Cardiac septum (tissue), 1 donor: ENCODE results near the gene TTYH2. TPM values are rescaled to one million over a fixed set of nuclear protein-coding genes. Genes with fewer than 3 reads are reported as not detected.

ENCODE experiments used
- DNase-seq: peaks from one replicate; pipeline ENCODE4 v3.0.0-alpha.2; 2020; ENCODE audit warnings: low spot score
- intact Hi-C: fragments of 100-400 bp; cut with DNase I; formaldehyde crosslinking; loops from one replicate; pipeline ENCODE4 v1.14.0; 2022
- total RNA-seq: library from RNA; stranded (reverse); fragmentation: NEBNext Ultra II Directional; extraction: Animal tissue kit (Norgen Biotek cat#: 25700); gene quantifications from one replicate; pipeline ENCODE4 v1.2.1, GENCODE V29; 2021
- donor health status: DM: no; HTN: no; CAD: no.

Gene TTYH2
- total RNA-seq, 1 donor from 2014 or later, result 17.9 TPM

GRCh38 chr17:74211912-74212208 lies 1.5 kb upstream of the TTYH2 start:
- intact Hi-C loops, result loop anchor here (2.0 to 5.0 kb wide), 2 partner anchors 85 to 150 kb away; partner anchors contain the start of gene BTBD17
- DNase-seq, result no peak

DNA sequence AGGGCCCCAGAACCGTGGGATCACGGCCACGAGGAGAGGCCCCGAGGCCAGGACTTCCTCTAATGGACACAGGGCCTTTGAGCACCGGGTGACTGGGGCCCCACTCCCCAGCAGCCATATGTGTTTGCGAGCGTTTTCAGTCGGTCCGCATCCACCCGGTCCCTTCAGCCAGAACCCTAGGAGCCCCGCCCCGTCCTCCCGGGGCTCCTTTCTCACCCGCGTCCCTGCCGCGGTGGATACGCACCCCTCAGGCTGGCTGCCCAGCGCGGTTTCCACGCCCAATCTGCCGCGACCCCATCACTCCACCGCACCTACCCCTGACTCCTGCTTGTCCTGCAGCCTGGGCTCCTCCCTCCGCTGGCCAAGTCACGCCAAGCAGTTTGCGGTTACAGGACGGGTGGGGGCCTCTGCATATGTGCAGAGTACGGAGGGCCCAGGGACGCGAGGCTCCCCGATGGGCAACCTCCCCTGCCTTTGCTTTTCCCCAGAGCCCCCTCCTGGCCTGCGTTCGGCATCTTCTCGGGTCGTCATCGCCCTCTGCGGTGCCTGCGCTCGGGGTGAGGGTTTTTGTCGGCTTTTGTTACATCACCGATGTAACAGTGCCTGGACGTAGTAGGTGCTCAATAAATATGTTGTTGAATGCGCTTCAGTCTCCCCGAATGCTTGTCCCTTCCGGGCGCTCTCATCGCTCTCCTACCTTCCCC lies 1.0 kb upstream of the TTYH2 start:
- intact Hi-C loops, result loop anchor here (5.0 kb wide), 1 partner anchor 150 kb away; the partner anchor contains the start of gene BTBD17
- DNase-seq, result no peak

DNA sequence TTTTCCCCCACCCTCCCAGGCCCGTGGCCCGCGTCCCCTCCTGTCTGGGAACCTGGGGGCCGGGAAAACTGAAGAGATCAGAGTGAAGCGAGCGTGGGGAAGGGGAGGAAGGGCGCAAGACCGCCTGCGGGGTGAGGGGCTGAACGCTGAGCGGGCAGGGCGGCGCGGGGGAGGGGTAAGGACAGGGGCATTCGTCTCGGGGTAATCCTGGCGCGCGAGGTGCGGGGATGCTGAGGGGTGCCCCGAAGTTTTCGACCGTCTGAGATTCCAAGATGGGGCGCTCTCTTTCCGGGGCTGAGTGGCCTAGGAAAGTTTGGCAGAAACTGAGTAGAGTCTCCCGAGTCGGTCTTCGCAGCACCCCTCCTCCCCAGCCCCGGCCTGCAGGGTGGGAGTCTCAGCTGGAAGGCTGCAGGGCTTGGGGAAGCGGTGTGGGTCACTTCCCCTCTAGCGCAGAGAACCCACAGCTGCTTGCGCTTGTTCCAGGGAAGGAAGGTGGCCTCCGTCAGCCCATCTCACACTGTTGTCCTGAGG lies 555 bp downstream of the TTYH2 start:
- DNase-seq, result no peak
- intact Hi-C loops, result loop anchor here (2.0 to 5.0 kb wide), 2 partner anchors 29 to 148 kb away; partner anchors contain the start of gene BTBD17

- no peak for DNase-seq
- intact Hi-C loops, result loop anchor here (2.0 to 5.0 kb wide), 2 partner anchors 28 to 148 kb away; partner anchors contain the start of gene BTBD17
These were observed 1.3 kb downstream of the TTYH2 start for GRCh38 chr17:74214484-74215341.

- DNase-seq, result no peak
- intact Hi-C loops, result loop anchor here (2.0 kb wide), 1 partner anchor 27 kb away; no protein-coding TSS in a partner anchor
These were observed 2.0 kb downstream of the TTYH2 start for GRCh38 chr17:74215342-74215727.

DNA sequence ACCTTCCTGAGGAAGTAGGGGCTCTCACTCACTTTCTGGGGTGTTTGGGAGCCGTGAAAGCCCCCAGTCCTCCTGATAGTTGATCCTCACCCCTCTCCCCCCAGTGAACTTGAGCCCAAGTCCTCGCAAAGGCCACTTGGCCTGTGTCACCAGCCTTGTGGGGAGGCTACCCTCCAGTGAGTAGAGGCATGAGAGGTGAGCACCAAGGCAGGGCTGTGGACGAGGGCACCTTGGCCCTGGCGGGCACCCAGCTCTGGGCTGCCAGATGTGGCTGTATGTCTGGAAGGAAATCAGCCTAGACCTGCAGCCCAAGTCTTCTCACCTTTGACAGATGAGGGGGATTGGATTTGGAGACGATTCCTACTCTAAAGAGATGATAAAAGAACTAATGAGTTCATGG lies 3.1 kb downstream of the TTYH2 start:
- intact Hi-C loops, result no loop called here
- no peak for DNase-seq

DNA sequence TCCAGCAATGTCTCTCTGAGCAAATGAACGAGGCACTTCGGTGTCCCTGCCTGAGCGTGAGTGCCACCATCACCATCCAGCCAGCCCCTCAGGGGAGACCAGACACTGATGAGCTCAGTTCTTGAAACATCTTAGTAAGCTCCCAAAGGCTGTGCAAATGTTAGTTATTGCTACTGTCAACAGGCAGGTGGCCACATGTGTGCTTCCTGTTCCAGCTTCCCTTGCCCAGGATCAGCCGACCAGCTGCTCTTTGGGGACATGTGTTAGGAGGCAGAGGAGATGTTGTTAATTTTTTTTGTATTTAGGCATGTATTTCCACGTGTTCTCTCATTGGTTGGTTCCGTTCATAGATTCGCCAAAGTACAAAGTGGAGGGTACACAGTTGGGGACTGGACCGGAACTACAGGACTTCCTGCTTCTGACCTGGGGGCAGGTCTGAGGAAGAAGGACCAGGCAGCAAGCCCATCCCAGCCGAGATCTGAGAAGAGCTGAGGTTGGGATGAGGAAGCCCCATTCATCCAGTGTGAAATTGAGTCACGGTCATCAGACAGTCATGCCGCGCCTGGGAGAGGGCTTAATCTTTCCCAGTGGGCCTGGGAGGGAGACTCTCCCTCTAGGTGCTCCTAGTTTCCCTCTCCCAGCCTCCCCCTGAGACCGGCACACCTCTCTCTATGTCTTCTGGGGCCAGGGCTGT lies 3.8 kb downstream of the TTYH2 start:
- DNase-seq, result no peak
- intact Hi-C loops, result no loop called here

GRCh38 chr17:74217888-74218287 lies 4.5 kb downstream of the TTYH2 start:
- intact Hi-C loops, result no loop called here
- DNase-seq, result no peak

DNA sequence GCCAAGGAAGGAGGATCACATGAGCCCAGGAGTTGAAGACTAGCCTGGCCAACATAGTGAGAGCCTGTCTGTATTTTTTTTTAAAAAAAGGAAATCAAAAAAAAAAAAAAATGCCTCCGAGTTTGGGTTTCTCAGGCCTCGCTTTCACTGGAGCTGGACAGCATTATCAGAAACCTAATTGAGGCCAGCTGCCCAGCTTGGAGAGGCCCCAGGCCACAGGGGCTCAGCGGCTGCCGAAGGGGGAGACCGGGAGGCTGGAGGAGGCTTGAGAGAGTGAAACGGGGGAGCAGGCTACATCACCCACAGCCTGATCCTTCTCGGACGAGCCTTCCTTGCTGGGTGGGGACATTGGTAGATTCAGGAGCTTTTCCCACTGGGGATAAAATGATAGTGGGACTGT lies 5.1 kb downstream of the TTYH2 start:
- intact Hi-C loops, result no loop called here
- DNase-seq, result no peak

DNA sequence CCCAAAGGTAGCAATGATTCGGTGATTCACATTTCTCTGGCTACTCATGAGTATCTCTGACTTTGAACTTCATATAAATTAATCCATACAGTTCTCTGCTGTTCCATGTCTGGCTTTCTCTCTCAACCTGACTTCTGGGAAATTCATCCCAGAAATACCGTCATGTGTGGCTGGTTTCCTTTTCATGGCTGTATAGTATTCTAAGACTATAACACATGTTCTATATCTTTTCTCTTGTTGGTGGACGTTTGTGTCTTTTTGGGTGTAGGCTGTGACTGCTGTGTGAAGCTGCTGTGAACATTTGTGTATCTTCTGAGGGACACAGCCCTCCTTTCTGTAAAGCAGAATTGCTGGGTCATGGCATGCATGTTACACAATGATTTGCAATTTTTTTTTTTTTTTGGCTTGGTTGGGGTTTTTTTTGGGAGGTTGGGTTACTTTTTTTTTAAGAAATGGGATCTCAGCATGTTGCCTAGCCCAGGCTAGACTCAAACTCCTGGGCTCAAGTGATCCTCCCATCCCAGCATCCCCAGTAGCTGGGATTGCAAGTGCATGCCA lies 6.3 kb downstream of the TTYH2 start:
- DNase-seq, result no peak
- intact Hi-C loops, result no loop called here

DNA sequence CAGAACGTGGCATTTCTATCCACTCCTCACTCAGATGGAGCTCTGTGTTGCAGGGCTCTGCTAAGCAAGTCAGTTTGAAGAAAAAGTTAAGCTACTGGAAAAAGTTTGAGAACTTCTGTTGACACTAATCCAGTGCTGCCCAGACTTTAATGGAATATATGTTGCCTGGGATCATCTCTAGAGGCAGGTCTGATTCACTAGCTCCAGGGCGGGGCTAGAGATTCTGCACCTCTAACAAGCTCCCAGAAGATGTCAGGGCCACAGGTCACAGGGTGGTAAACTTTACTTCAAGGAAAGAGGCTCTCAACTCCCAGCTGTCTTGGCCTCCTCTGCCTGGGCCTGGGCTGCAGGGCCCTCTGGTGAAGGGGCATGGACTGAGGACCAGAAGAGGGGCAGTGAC lies 6.8 kb downstream of the TTYH2 start:
- DNase-seq, result no peak
- intact Hi-C loops, result no loop called here

- intact Hi-C loops, result no loop called here
These were observed 7.8 kb downstream of the TTYH2 start for GRCh38 chr17:74220946-74221818.

DNA sequence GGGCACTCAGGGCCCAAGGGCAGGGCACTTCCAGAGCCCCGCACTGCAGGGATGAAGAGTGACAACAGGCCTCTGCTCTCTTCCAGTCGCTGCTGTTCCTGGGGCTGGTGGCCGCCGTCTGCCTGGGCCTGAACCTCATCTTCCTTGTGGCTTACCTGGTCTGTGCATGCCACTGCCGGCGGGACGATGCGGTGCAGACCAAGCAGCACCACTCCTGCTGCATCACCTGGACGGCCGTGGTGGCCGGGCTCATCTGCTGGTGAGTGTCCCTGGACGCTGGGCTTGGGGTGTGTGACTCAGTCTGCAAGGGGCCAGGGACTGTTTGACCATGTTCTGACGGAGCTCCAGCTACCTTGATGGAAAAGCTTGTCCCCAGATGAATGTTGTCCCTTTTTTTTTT lies 9.0 kb downstream of the TTYH2 start:
- intact Hi-C loops, result no loop called here

More at GRCh38 chr17:74220946-74221818, 7.8 kb downstream of the TTYH2 start:
- DNase-seq, result no peak

GRCh38 chr17:74223901-74224300 lies 10.5 kb downstream of the TTYH2 start:
- intact Hi-C loops, result no loop called here
- DNase-seq, result no peak

More for the DNA sequence above, 9.0 kb downstream of the TTYH2 start:
- no peak for DNase-seq

DNA sequence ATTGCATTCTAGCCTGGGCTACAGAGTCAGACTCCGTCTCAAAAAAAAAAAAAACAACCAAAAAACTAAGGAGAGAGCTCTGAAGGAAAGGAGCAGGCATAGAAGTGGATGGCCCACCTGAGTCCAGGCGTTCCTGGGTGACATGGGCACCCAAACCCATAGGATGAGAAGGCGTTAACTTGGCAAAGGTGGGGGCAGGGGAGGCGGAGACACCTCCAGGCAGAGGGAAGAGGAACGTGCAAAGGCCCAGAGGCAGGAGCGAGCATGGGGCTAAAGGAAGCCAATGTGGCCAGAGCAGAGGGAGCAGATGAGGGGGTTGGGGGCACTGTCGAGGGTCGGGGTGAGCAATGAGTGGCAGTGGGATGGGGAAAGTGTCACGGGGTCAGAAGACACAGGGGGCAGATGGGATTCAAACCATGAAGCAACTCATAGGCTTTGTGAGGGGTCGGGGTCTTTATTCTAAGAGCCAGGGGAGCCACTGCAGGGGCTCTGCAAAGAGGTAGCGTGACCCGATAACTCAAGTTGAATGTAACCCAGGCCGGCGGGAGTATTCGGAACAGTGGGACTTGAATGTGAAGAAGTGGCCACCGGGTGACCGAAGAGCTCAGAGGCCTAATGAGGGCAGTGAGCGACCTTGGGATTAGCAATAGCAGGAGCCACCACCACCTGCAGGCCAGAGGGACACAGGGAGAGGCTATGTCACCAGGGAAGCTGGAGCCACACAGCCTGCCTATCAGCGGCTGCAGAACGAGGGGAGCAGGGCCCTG lies 11.8 kb downstream of the TTYH2 start:
- intact Hi-C loops, result no loop called here
- DNase-seq, result no peak

DNA sequence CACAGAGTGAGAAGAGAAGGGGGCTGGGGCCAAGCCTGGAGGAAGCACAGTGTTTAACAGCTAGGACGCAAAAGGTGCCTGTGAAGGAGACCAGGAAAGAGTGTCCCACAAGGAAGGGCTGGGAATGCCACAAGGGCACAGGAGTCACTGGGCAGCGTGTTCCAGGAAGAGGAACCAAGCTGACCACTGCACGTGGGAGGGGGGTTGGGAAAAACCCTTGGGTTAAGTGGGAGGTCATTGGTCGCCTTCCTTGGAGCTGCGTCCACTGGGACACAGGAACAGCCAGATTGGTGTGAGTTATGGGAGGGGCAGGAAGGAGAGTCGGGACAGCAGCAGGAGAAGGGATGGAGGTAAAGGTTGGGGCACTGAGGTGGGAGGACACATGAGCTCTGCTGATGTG lies 12.9 kb downstream of the TTYH2 start:
- no peak for DNase-seq
- intact Hi-C loops, result no loop called here

GRCh38 chr17:74227271-74228080 lies 14.1 kb downstream of the TTYH2 start:
- no peak for DNase-seq
- intact Hi-C loops, result no loop called here
